ENCODE data around the gene DPAGT1. TPM values are rescaled to one million over a fixed set of nuclear protein-coding genes. Genes with fewer than 3 reads are reported as not detected.

The DPAGT1 gene
- polyA plus RNA-seq, 1 experiment, result 62.5 TPM

DNA sequence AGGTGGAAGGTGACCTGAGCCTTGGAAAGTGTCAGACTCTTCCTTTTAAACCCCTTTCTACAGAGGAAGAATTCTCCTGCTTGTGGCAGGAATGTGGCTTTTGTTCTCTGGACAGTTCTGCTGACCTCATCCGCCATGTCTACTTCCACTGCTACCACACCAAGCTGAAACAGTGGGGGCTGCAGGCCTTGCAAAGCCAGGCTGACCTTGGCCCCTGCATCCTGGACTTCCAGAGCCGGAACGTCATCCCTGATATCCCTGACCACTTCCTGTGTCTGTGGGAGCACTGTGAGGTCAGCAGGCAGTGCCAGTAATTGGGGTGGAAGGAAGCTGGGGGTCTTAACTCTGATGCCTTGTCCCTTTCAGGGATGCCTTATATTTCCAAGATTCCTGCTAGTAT, 29.0 kb upstream of the DPAGT1 start:
- no peak for DNase-seq (ENCODE audit: low read depth, low spot score)
- ChIA-PET POLR2A (no interaction called here), CTCF (interaction anchor here (0.8 to 1.2 kb wide), 2 partner anchors 36 to 66 kb away, joined by 3 to 4 read pairs; a partner anchor contains a TSS)
- Histone ChIP-seq H3K9me3 (ENCODE audit: control insufficient read depth, insufficient read depth, low read length) (no peaks in the 10 kb centered on the region), H3K4me3 (ENCODE audit: low read depth, low read length) (no peak overlapping the region), H3K27me3 (ENCODE audit: control insufficient read depth, insufficient read depth, low read length) (no peaks in the 10 kb centered on the region), H3K27ac (ENCODE audit: low read depth, low read length) (no peak overlapping the region)
- TF ChIP-seq, protein P1, sequence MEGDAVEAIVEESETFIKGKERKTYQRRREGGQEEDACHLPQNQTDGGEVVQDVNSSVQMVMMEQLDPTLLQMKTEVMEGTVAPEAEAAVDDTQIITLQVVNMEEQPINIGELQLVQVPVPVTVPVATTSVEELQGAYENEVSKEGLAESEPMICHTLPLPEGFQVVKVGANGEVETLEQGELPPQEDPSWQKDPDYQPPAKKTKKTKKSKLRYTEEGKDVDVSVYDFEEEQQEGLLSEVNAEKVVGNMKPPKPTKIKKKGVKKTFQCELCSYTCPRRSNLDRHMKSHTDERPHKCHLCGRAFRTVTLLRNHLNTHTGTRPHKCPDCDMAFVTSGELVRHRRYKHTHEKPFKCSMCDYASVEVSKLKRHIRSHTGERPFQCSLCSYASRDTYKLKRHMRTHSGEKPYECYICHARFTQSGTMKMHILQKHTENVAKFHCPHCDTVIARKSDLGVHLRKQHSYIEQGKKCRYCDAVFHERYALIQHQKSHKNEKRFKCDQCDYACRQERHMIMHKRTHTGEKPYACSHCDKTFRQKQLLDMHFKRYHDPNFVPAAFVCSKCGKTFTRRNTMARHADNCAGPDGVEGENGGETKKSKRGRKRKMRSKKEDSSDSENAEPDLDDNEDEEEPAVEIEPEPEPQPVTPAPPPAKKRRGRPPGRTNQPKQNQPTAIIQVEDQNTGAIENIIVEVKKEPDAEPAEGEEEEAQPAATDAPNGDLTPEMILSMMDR (IDR thresholded peaks at IDR 0.05; ENCODE audit: low read depth, low read length), result 0 out of 2 replicates have a peak, but pooled peaks have one; percentile 6

DNA sequence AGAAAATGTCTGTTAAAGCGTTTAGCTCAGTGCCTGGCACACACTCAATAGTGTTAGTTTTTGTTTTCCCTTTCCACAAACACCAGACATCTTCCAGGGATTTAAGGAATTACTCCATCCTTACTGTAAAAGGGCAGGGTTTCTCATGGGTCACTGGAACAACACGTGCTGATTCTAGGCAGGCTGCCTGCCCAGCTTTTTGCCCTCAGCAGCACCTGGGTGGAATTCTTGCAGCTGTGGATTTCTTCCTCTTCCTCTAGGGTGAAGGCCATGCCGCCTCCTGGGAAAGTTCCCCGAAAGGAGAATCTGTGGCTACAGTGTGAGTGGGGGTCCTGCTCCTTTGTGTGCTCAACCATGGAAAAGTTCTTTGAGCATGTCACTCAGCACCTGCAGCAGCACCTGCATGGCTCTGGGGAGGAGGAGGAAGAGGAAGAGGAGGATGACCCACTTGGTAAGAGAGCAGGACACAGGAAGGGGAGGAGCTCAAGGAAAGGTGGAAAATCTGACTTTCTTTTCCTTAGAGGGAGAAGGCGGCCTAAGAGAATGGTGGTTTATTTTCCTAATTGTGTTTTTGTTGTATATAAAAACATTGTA, 25.1 kb upstream of the DPAGT1 start:
- ChIA-PET CTCF (interaction anchor here (0.6 to 2.3 kb wide), 4 partner anchors 13 to 196 kb away, joined by 3 to 6 read pairs (median 4); no protein-coding TSS in a partner anchor), POLR2A (interaction anchor here (0.6 kb wide), 1 partner anchor 42 kb away, joined by 6 read pairs; no protein-coding TSS in a partner anchor)
- Histone ChIP-seq H3K9me3 (ENCODE audit: control insufficient read depth, insufficient read depth, low read length) (no peaks in the 10 kb centered on the region), H3K27me3 (ENCODE audit: control insufficient read depth, insufficient read depth, low read length) (no peaks in the 10 kb centered on the region), H3K4me3 (ENCODE audit: low read depth, low read length) (no peak overlapping the region), H3K27ac (ENCODE audit: low read depth, low read length) (no peak overlapping the region)
- no peak for DNase-seq (ENCODE audit: low read depth, low spot score)
- TF ChIP-seq, protein P1 (IDR thresholded peaks at IDR 0.05; ENCODE audit: low read depth, low read length), result no peak

DNA sequence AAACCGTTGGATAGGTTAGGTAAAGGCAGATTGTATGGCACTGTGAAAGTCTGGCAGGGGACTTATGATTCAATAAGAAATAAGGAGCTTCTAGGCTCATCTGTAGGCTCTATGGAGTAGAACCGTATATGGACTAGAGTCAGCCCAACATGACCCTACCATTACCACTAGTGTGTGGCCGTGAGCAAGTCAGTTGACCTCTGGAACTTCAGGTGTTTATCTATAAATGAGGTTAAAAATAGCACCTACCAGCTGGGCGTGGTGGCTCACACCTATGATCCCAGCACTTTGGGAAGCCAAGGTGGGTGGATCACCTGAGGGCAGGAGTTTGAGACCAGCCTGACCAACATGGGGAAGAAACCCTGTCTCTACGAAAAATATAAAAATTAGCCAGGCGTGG, 24.2 kb upstream of the DPAGT1 start:
- POLR2A ChIA-PET, result interaction anchor here (0.6 kb wide), 2 partner anchors 24 to 41 kb away, joined by 5 to 6 read pairs; partner anchors contain the start of gene DPAGT1
- no peak overlapping the region for H3K27ac ChIP-seq (ENCODE audit: low read depth, low read length)
- no peak overlapping the region for H3K4me3 ChIP-seq (ENCODE audit: low read depth, low read length)
- TF ChIP-seq, protein P1 (IDR thresholded peaks at IDR 0.05; ENCODE audit: low read depth, low read length), result no peak
- no peak for DNase-seq (ENCODE audit: low read depth, low spot score)
- CTCF ChIA-PET, result interaction anchor here (0.6 to 2.3 kb wide), 4 partner anchors 9 to 197 kb away, joined by 3 to 6 read pairs (median 4); no protein-coding TSS in a partner anchor
- no peaks in the 10 kb centered on the region for H3K27me3 ChIP-seq (ENCODE audit: control insufficient read depth, insufficient read depth, low read length)
- H3K9me3 ChIP-seq (ENCODE audit: control insufficient read depth, insufficient read depth, low read length), result no peaks in the 10 kb centered on the region; the same call in 1 of the 2 replicates

DNA sequence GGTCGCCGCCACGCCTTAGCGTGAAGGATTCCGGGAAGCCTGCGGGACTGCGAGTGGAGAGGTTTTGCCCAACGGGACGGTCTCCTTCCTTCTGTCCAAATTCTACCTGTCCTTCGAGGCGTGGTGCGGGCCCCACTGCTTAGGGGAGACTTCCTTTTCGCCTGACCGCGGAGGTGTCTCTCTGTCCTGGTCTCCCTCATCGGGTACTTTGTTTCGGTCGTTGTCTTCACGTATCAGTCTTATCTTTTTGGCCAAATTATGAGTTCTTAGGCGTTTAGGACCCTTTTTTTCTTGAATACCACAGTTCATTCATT, 20.1 kb upstream of the DPAGT1 start:
- TF ChIP-seq, protein P1 (IDR thresholded peaks at IDR 0.05; ENCODE audit: low read depth, low read length), result no peak
- peak overlapping the region; percentile 21 for H3K27ac ChIP-seq (ENCODE audit: low read depth, low read length)
- CTCF ChIA-PET, result interaction anchor here (0.6 to 1.1 kb wide), 6 partner anchors 16 to 75 kb away, joined by 3 to 4 read pairs (median 3); no protein-coding TSS in a partner anchor
- H3K9me3 ChIP-seq (ENCODE audit: control insufficient read depth, insufficient read depth, low read length), result no peaks in the 10 kb centered on the region; the same call in 1 of the 2 replicates
- no peak for DNase-seq (ENCODE audit: low read depth, low spot score)
- H3K27me3 ChIP-seq (ENCODE audit: control insufficient read depth, insufficient read depth, low read length), result no peaks in the 10 kb centered on the region
- POLR2A ChIA-PET, result interaction anchor here (0.7 to 2.9 kb wide), 7 partner anchors 15 to 195 kb away, joined by 3 to 13 read pairs (median 4); partner anchors contain the start of genes C2CD2L, DPAGT1, MCAM and VPS11
- H3K4me3 ChIP-seq (ENCODE audit: low read depth, low read length), result peak overlapping the region; percentile 100

Data from AG04450 (cell line).